ENCODE results near the gene CASP1. TPM values are rescaled to one million over a fixed set of nuclear protein-coding genes. Genes with fewer than 3 reads are reported as not detected.

The CASP1 gene
- total RNA-seq, 1 donor from 2014 or later, result not detected

GRCh38 chr11:104979839-104980238 lies 55.1 kb downstream of the CASP1 start:
- DNase-seq (ENCODE audit: low spot score), result no peak
- Mint-ChIP-seq H3K9me3 (ENCODE audit: low read depth) (peaks cover 6% of the 10 kb centered on the region), H3K27ac (ENCODE audit: unreplicated experiment) (no peak overlapping the region), H3K4me3 (ENCODE audit: unreplicated experiment) (no peak overlapping the region), H3K27me3 (ENCODE audit: low read depth) (no peaks in the 10 kb centered on the region), H3K4me1 (ENCODE audit: low read depth) (no peaks in the 10 kb centered on the region), H3K36me3 (ENCODE audit: low read depth) (no peaks in the 10 kb centered on the region)
- no peak for TF ChIP-seq CTCF (IDR thresholded peaks at IDR 0.05)

Other genes with a start within 250 kb of the CASP1 start
- not detected in 3 replicates for gene CASP12, start 136.7 kb downstream of the CASP1 start, total RNA-seq
- gene CASP4, start 66.6 kb downstream of the CASP1 start, total RNA-seq, result 1.2 to 12.6 TPM (median 1.8 TPM) in 3 replicates
- gene CASP5, start 12.0 kb downstream of the CASP1 start, total RNA-seq, result not detected in 3 replicates
- 2.0 TPM in 1 of 3 replicates, not detected in the others for gene CARD16, start 10.2 kb upstream of the CASP1 start, total RNA-seq
- gene CARD18, start 104.6 kb upstream of the CASP1 start, total RNA-seq, result not detected in 3 replicates